Measurements from ENCODE around the gene RCOR1.

GRCh38 chr14:102606296-102606695 lies 13.8 kb downstream of the RCOR1 start:
- TF ChIP-seq, protein P1, sequence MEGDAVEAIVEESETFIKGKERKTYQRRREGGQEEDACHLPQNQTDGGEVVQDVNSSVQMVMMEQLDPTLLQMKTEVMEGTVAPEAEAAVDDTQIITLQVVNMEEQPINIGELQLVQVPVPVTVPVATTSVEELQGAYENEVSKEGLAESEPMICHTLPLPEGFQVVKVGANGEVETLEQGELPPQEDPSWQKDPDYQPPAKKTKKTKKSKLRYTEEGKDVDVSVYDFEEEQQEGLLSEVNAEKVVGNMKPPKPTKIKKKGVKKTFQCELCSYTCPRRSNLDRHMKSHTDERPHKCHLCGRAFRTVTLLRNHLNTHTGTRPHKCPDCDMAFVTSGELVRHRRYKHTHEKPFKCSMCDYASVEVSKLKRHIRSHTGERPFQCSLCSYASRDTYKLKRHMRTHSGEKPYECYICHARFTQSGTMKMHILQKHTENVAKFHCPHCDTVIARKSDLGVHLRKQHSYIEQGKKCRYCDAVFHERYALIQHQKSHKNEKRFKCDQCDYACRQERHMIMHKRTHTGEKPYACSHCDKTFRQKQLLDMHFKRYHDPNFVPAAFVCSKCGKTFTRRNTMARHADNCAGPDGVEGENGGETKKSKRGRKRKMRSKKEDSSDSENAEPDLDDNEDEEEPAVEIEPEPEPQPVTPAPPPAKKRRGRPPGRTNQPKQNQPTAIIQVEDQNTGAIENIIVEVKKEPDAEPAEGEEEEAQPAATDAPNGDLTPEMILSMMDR (IDR thresholded peaks at IDR 0.05): no peak
- TF ChIP-seq POLR2AphosphoS5 (IDR thresholded peaks at IDR 0.05): no peak
- no peak for TF ChIP-seq POLR2A (IDR thresholded peaks at IDR 0.05)
